Right kidney (tissue), 1 donor: Measurements from ENCODE around the gene ITM2C.

ENCODE experiments used
- DNase-seq: peaks from one replicate; pipeline ENCODE4 v3.0.0-alpha.2; 2016

Gene ITM2C

GRCh38 chr2:230846360-230846759 is 18.4 kb upstream of the ITM2C start:
- no peak for DNase-seq

GRCh38 chr2:230847883-230848388 is 16.8 kb upstream of the ITM2C start:
- peak; percentile 79 for DNase-seq

GRCh38 chr2:230849633-230850357 is 14.9 kb upstream of the ITM2C start:
- no peak for DNase-seq

- no peak for DNase-seq
These were observed 14.4 kb upstream of the ITM2C start for GRCh38 chr2:230850358-230850658.

- no peak for DNase-seq
These were observed 12.6 kb upstream of the ITM2C start for GRCh38 chr2:230852113-230852512.

GRCh38 chr2:230861552-230862255 is 3.0 kb upstream of the ITM2C start:
- peak; percentile 47 for DNase-seq

GRCh38 chr2:230862292-230862691 is 2.5 kb upstream of the ITM2C start:
- DNase-seq: no peak

- DNase-seq: no peak
These were observed 1.7 kb upstream of the ITM2C start for GRCh38 chr2:230863031-230863430.

GRCh38 chr2:230863442-230864121 is 1.2 kb upstream of the ITM2C start:
- DNase-seq: no peak

GRCh38 chr2:230864122-230864604 is 579 bp upstream of the ITM2C start:
- DNase-seq: no peak

- DNase-seq: no peak
These were observed 594 bp downstream of the ITM2C start for GRCh38 chr2:230865307-230865765.

- peak; percentile 71 for DNase-seq
These were observed 1.3 kb downstream of the ITM2C start for GRCh38 chr2:230865766-230866755.

GRCh38 chr2:230866756-230867523 is 2.2 kb downstream of the ITM2C start:
- DNase-seq: no peak

GRCh38 chr2:230868161-230868946 is 3.6 kb downstream of the ITM2C start:
- DNase-seq: peak; percentile 79

- peak; percentile 79 for DNase-seq
These were observed 4.5 kb downstream of the ITM2C start for GRCh38 chr2:230868947-230869913.

GRCh38 chr2:230869914-230870543 is 5.3 kb downstream of the ITM2C start:
- DNase-seq: peak; percentile 76

GRCh38 chr2:230870544-230871360 is 6.0 kb downstream of the ITM2C start:
- no peak for DNase-seq
